Measurements from ENCODE around the gene ZBTB7A.
"Not testable (repeated sequence)": the region's sequence is repeated elsewhere in the genome, so short reads cannot be mapped to it uniquely, and the experiment has no call there.

Gene ZBTB7A

GRCh38 chr19:4016486-4016885 is 50.2 kb downstream of the ZBTB7A start:
- no peak for DNase-seq (ENCODE audit: low read depth in 3 of 3)

GRCh38 chr19:4015705-4016402 is 50.8 kb downstream of the ZBTB7A start:
- no peak for DNase-seq (ENCODE audit: low read depth in 3 of 3)

GRCh38 chr19:4014541-4015491 is 51.9 kb downstream of the ZBTB7A start:
- peak in 1 of 3 experiments; percentile 41 for DNase-seq (ENCODE audit: low read depth in 3 of 3)

DNA sequence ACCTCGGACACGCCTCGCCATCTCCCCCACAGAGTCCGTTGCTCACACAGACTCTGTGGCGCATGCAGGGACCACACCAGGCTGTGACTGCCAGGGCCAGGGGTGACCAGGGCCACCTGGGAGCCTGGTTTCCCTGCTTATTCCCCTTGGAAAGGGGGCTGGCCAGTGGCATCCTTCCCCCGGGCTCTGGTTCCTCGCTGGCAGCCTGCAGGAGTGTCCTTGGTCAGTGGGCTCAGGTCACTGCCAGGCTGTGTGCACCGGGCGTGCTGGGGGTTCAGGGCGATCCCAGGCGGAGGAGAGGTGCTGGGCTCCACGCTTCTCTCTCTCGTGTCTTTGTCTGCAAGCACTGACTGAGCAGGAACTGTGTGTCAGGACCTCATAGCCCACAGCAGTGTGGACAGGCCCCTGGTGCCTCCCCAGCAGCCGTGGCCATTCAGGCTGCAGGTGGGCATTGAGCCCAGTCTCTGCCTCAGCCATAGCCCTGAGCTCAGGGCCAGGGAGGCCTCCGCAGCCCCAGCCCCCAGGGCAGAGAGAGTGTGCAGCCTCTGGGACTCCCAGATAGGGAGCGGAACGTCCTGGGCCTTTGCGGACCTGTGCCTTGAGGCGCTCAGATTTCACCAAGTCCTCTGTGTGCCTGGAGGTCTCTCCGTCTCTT is 52.7 kb downstream of the ZBTB7A start:
- DNase-seq (ENCODE audit: low read depth in 3 of 3) = no peak

GRCh38 chr19:4012975-4013634 is 53.6 kb downstream of the ZBTB7A start:
- DNase-seq (ENCODE audit: low read depth in 3 of 3) = no peak

DNA sequence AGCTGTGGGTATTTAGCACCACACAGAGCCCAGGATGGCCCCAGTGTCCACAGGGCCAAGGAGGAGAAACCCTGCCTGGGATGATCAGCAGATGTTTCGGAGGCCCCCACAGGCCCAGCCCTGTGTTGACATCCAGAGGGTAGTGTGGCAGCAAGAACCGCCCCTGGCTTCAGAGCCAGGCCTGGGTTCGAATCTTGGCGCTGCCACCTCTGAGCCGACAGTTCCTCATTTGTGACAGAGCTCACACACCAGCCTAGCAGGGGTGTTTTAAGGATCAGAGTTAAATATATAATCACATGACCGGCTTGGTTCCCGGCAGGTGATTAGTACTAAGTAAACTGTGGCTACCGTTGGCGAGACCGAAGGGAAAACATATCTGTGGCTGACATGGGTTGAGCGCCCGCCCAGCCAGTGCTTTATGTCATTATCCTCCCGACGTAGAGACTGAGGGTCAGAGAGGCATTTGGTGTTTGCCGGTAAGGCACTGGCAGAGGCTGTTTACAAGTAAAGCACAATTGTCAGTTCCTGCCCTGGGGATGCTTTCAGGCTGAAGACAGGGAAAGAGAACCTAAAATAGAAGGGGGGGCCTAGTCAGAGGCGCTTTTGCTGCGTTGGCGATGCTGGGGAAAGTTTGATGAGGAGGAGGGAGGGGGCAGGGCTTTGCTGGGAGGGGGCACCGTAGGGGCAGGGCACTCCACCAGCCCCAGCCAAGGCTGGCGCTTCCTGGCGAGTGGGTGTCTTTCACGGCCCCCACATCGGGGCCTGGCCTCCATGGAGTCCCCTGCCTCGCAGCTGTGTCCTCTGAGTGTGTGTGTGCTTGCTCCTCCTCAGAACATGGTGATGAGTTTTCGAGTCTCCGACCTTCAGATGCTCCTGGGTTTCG is 54.4 kb downstream of the ZBTB7A start:
- no peak for DNase-seq (ENCODE audit: low read depth in 3 of 3)

DNA sequence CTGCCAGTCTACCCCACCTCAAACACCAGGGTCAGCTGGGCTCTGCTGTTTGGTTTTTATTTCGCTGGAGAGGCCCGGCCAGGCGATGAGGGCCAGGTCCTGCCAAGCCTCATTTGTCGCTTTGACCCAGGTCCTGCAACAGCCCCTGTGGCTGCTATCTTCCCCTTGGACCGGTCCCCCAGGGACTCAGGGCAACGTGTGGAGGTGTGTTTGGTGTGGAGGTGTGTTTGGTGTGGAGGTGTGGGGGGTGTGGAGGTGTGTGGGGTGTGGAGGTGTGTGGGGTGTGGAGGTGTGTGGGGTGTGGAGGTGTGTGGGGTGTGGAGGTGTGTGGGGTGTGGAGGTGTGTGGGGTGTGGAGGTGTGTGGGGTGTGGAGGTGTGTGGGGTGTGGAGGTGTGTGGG is 55.3 kb downstream of the ZBTB7A start:
- not testable (repeated sequence) for DNase-seq (ENCODE audit: low read depth in 3 of 3)

GRCh38 chr19:4010808-4011110 is 55.9 kb downstream of the ZBTB7A start:
- no peak for DNase-seq (ENCODE audit: low read depth in 3 of 3)

DNA sequence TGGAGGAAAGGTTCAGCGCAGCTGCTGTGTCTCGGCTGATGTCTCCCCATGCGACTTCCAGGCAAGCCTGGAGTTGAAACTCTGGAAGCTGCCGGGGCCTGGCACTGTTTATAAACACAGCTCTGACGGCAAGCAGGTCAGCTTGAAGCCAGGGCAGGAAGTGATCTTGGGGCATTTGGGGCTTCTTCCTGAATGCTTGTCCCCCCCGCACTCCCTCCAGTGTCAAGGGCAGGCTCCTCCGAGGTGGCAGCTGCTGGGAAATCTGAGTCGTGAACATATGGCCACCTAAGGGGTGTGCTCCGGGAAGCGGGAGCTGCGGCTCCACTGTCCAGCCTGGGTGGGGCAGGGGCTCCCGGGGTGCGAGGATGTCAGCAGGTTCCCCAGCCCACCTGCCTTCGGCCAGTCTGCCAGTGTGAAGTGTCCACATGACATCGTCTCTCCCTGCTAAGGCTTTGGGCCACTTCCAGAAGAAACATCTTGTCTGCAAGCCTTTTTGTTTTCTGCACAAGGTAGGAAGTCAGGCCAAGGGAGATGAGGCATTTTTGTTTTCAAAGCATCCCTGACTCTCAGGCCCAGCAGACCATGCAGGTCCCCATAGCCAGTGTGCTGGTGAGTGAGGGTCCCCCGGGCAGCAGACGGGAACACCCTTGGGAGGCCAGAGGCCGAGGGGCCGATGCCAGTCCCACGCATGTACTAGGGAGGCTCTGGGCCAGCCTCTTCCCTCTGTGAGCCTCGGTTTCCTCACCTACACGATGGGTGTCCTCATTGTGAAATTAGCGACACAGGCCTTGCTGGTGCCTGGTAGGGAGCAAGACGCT is 56.5 kb downstream of the ZBTB7A start:
- no peak for DNase-seq (ENCODE audit: low read depth in 3 of 3)

DNA sequence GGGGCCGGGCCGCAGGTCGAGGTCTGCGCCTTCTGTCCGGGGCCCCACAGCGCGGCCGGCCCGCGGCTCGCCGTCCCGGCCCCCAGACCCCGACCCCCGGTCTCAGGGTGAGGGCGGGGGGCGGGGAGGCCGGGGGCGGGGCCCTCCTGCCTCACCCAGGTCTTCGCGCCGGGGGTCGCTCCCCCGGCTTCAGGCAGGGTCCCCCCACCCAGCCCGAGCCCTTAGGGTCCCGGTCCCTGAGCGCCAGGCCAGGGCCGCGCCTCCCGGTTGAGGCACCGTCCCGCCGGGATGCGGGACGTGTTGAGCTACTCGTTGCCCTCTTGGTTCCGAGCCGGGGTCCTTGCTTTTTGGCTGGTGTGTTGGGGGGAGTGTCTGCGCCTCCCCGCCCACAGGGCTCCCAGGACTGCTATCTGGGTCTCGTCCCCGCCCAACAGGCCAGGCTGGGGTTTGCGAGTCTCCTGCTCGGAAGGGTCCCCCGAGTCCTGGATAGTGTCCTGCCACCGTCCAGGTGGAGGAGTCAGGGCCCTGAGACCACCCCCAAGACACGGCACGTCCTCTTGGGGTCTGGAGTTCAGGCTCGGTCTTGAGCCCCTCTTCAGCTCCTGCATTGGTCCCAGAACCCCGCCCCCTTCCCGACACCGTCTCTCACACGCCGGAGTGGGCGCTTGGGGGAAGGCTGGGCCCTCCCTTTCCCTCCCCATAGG is 58.7 kb downstream of the ZBTB7A start:
- DNase-seq (ENCODE audit: low read depth in 3 of 3) = no peak

- peak; percentile 87 to 93 (median 88) for DNase-seq (ENCODE audit: low read depth in 3 of 3)
Observed at GRCh38 chr19:4007021-4007835, 59.5 kb downstream of the ZBTB7A start, which contains the start of gene PIAS4. TSS of gene PIAS4 (plus strand) at chr19:4007736. CDS start at chr19:4007761, 25 bp downstream.

DNA sequence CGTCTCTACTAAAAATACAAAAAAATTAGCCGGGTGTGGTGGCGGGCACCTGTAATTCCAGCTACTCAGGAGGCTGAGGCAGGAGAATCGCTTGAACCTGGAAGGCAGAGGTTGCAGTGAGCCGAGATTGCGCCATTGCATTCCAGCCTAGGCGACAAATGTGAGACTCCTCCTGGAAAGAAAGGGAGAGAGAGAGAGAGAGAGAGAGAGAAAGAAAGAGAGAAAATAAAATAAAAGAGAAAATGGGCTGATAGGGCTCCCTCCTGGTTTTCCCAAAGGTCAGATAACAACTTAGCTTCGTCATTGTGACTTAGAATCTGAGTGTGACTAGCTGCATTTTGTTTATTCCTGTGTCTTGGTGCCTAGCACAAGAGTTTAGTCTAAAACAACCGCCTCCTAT is 61.3 kb downstream of the ZBTB7A start:
- not testable (repeated sequence) for DNase-seq (ENCODE audit: low read depth in 3 of 3)

DNA sequence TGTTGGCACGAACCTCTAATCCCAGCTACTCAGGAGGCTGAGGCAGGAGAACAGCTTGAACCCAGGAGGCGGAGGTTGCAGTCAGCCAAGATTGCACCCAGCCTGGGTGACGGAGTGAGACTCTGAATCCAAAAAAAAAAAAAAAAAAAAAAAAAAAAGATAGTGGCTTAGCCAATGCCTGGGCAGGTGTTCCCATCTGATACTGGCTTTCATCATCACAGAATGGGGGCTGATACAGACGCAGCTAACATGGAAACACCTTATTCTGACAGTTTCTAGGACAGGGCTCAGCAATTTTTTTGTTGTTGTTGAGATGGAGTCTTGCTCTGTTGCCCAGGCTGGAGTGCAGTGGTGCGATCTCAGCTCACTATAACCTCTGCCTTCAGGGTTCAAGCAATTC is 65.9 kb downstream of the ZBTB7A start:
- not testable (repeated sequence) for DNase-seq (ENCODE audit: low read depth in 3 of 3)

- DNase-seq (ENCODE audit: low read depth in 3 of 3) = not testable (repeated sequence)
Observed at GRCh38 chr19:3998667-3999412, 67.9 kb downstream of the ZBTB7A start.

- no peak for DNase-seq (ENCODE audit: low read depth in 3 of 3)
Observed at GRCh38 chr19:3995607-3996006, 71.1 kb downstream of the ZBTB7A start.
